ENCODE results near the gene TRIP6.

TRIP6 gene

DNA sequence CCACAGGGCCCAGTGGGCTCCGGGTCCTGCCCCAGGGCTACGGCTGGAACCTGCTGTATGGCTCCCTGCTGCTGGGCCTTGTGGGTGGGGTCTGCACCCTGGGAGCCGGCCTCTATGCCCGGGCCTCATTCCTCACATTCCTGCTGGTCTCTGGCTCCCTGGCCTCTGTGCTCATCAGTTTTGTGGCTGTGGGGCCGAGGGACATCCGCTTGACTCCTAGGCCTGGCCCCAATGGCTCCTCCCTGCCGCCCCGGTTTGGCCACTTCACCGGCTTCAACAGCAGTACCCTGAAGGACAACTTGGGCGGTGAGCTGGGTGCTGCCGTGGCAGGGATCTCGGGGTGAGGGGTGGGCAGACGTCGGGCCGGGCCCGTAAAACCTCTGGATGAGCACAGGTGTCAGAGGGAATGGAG is 10.3 kb upstream of the TRIP6 start:
- no peaks in the 10 kb centered on the region for H3K27me3 Mint-ChIP-seq
- H3K36me3 Mint-ChIP-seq: peaks cover 4% of the 10 kb centered on the region
- no peaks in the 10 kb centered on the region for H3K9me3 Mint-ChIP-seq (ENCODE audit: low read depth)
- H3K4me1 Mint-ChIP-seq (ENCODE audit: low read depth): peaks cover 10% of the 10 kb centered on the region
- H3K4me3 Mint-ChIP-seq: no peak overlapping the region
- no peak overlapping the region for H3K27ac Mint-ChIP-seq

- Mint-ChIP-seq H3K27ac (no peak overlapping the region), H3K4me1 (ENCODE audit: low read depth) (peaks cover 1% of the 10 kb centered on the region), H3K4me3 (no peak overlapping the region), H3K9me3 (ENCODE audit: low read depth) (no peaks in the 10 kb centered on the region), H3K27me3 (no peaks in the 10 kb centered on the region), H3K36me3 (peaks cover 7% of the 10 kb centered on the region)
These were observed 7.3 kb upstream of the TRIP6 start for GRCh38 chr7:100859856-100860255.

- Mint-ChIP-seq H3K4me3 (no peak overlapping the region), H3K36me3 (peaks cover 7% of the 10 kb centered on the region), H3K27me3 (no peaks in the 10 kb centered on the region), H3K9me3 (ENCODE audit: low read depth) (no peaks in the 10 kb centered on the region), H3K4me1 (ENCODE audit: low read depth) (peaks cover 5% of the 10 kb centered on the region), H3K27ac (no peak overlapping the region)
These were observed 6.2 kb upstream of the TRIP6 start for GRCh38 chr7:100860702-100861615.

- Mint-ChIP-seq H3K9me3 (ENCODE audit: low read depth) (no peaks in the 10 kb centered on the region), H3K27ac (no peak overlapping the region), H3K36me3 (peaks cover 7% of the 10 kb centered on the region), H3K4me3 (no peak overlapping the region), H3K27me3 (no peaks in the 10 kb centered on the region), H3K4me1 (ENCODE audit: low read depth) (peaks cover 5% of the 10 kb centered on the region)
These were observed 5.6 kb upstream of the TRIP6 start for GRCh38 chr7:100861616-100861985.

- H3K27me3 Mint-ChIP-seq: no peaks in the 10 kb centered on the region
- no peaks in the 10 kb centered on the region for H3K9me3 Mint-ChIP-seq (ENCODE audit: low read depth)
- H3K36me3 Mint-ChIP-seq: peaks cover 7% of the 10 kb centered on the region
- peaks cover 12% of the 10 kb centered on the region for H3K4me1 Mint-ChIP-seq (ENCODE audit: low read depth)
- no peak overlapping the region for H3K4me3 Mint-ChIP-seq
- H3K27ac Mint-ChIP-seq: no peak overlapping the region
These were observed 3.7 kb upstream of the TRIP6 start for GRCh38 chr7:100863406-100863950.

DNA sequence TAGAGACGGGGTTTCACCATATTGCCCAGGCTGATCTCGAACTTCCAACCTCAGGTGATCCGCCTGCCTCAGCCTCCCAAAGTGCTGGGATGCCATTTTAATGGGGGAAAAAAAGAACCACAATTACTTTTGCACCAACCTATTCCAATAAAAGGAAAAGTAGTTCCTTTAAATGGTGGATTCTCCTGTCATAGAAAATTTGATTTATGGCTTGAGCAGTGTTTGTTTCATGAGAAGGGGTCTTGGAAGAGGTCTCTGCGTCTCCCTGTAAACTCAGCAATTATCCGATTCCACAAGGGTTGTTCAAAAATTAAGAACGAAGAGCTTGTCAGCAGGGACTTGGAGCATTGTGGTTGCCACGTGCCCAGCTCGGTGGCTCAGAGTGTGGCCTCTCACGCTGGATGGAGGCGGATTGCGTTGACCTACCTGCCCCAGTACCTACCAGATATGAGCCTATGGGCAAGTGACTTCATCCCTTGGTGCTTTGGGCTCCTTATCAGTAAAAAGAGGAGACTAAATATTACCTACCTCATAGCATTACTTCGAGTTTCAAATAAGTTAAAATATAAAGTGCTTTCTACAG is 2.8 kb upstream of the TRIP6 start:
- Mint-ChIP-seq H3K4me3 (no peak overlapping the region), H3K4me1 (ENCODE audit: low read depth) (peaks cover 12% of the 10 kb centered on the region), H3K9me3 (ENCODE audit: low read depth) (no peaks in the 10 kb centered on the region), H3K36me3 (peaks cover 7% of the 10 kb centered on the region), H3K27me3 (no peaks in the 10 kb centered on the region), H3K27ac (peak overlapping the region; percentile 22)

- H3K27me3 Mint-ChIP-seq: no peaks in the 10 kb centered on the region
- peaks cover 12% of the 10 kb centered on the region for H3K4me1 Mint-ChIP-seq (ENCODE audit: low read depth)
- peaks cover 3% of the 10 kb centered on the region for H3K36me3 Mint-ChIP-seq
- H3K27ac Mint-ChIP-seq: peak overlapping the region; percentile 54
- H3K4me3 Mint-ChIP-seq: peak overlapping the region; percentile 49
- no peaks in the 10 kb centered on the region for H3K9me3 Mint-ChIP-seq (ENCODE audit: low read depth)
These were observed 1.7 kb upstream of the TRIP6 start for GRCh38 chr7:100865372-100865911.

DNA sequence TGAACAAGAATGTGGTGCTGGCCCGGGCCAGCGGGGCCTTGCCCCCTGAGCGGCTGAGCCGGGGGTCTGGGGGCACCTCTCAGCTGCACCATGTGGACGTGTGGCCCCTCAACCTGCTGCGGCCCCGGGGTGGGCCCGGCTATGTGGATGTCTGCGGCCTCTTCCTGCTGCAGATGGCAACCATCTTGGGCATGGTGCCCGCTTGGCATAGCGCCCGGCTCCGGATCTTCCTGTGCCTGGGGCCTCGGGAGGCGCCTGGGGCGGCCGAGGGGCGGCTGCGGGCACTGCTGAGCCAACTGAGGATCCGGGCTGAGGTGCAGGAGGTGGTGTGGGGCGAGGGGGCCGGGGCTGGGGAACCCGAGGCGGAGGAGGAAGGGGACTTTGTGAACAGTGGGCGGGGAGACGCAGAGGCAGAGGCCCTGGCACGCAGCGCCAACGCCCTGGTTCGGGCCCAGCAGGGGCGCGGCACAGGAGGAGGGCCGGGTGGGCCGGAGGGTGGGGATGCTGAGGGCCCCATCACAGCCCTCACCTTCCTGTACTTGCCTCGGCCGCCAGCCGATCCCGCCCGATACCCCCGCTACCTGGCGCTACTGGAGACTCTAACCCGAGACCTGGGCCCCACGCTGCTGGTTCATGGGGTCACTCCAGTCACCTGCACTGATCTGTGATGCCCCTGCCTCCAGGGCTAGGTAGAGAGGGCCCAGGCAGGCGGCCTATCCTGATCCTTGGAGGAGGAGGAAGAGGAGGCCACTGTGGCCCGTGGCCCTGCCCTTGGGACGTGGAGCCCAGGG is 1.1 kb upstream of the TRIP6 start:
- Mint-ChIP-seq H3K4me1 (ENCODE audit: low read depth) (peaks cover 12% of the 10 kb centered on the region), H3K9me3 (ENCODE audit: low read depth) (no peaks in the 10 kb centered on the region), H3K36me3 (peaks cover 3% of the 10 kb centered on the region), H3K27ac (peak overlapping the region; percentile 95), H3K27me3 (no peaks in the 10 kb centered on the region), H3K4me3 (peak overlapping the region; percentile 93)

DNA sequence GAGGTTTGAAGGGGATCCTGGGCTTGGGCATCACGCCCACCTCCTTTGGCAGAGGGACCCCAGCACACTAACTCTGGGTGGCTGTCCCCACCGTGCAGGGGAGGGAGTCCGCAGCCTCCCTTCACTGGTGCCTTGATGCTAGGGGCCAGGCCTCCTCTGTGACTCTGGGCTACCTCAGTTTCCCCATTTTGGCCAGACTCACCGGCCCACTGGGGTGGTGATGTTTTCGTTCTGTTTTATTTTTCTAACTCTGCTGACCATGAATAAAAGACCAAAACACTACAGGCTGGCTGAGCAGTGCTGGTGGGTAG is 503 bp upstream of the TRIP6 start:
- Mint-ChIP-seq H3K9me3 (ENCODE audit: low read depth) (no peaks in the 10 kb centered on the region), H3K4me3 (peak overlapping the region; percentile 93), H3K4me1 (ENCODE audit: low read depth) (peaks cover 12% of the 10 kb centered on the region), H3K27ac (peak overlapping the region; percentile 95), H3K36me3 (peaks cover 5% of the 10 kb centered on the region), H3K27me3 (no peaks in the 10 kb centered on the region)

DNA sequence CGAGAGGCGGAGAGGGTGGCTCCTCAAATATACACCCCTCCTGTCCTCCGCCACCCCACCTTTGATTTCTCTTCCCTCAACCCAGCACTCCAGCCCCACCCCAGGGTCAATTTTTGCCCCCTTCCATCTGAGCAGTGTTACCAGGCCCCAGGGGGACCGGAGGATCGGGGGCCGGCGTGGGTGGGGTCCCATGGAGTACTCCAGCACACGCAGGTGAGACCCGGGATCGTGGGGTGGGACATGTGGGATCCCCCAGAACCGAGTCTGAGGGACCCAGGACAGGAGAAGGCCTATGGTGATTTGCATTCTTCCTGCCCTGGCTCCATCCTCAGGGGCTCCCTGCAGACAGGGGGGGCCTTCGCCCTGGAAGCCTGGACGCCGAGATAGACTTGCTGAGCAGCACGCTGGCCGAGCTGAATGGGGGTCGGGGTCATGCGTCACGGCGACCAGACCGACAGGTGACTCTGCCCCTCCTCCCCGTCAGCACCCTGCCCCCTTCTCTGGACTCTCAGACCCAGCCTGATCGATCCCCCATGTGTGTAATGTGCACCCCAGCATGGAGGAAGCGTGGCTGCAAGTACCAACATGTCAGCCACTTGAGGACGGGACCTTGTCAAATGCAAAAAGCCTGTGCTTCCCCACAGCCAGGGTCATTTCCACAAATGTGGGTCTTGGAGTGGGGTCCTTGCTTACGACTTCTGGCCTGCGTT is 744 bp downstream of the TRIP6 start:
- Mint-ChIP-seq H3K27me3 (no peaks in the 10 kb centered on the region), H3K4me1 (ENCODE audit: low read depth) (peaks cover 12% of the 10 kb centered on the region), H3K9me3 (ENCODE audit: low read depth) (no peaks in the 10 kb centered on the region), H3K4me3 (peak overlapping the region; percentile 78), H3K36me3 (peaks cover 9% of the 10 kb centered on the region), H3K27ac (peak overlapping the region; percentile 78)

- H3K27me3 Mint-ChIP-seq: no peaks in the 10 kb centered on the region
- H3K4me1 Mint-ChIP-seq (ENCODE audit: low read depth): peaks cover 36% of the 10 kb centered on the region
- peak overlapping the region; percentile 96 for H3K27ac Mint-ChIP-seq
- H3K9me3 Mint-ChIP-seq (ENCODE audit: low read depth): no peaks in the 10 kb centered on the region
- H3K4me3 Mint-ChIP-seq: peak overlapping the region; percentile 97
- H3K36me3 Mint-ChIP-seq: peaks cover 13% of the 10 kb centered on the region
These were observed 6.6 kb downstream of the TRIP6 start for GRCh38 chr7:100873599-100874299.

DNA sequence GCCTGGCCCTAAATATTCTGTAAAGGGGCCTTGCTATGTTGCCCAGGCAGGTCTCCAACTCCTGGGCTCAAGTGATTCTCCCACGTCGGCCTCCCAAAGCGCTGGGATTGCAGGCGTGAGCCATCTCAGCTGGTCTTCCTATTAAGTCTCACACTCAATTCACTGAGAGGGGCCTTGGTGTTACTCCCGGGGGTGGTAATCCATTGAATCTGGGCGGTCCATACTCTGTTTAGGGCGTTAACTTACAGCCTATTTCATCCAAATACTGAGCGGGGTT is 7.1 kb downstream of the TRIP6 start:
- peak overlapping the region; percentile 96 for H3K27ac Mint-ChIP-seq
- H3K27me3 Mint-ChIP-seq: no peaks in the 10 kb centered on the region
- peaks cover 13% of the 10 kb centered on the region for H3K36me3 Mint-ChIP-seq
- peaks cover 41% of the 10 kb centered on the region for H3K4me1 Mint-ChIP-seq (ENCODE audit: low read depth)
- H3K9me3 Mint-ChIP-seq (ENCODE audit: low read depth): no peaks in the 10 kb centered on the region
- peak overlapping the region; percentile 97 for H3K4me3 Mint-ChIP-seq

- Mint-ChIP-seq H3K4me1 (ENCODE audit: low read depth) (peaks cover 46% of the 10 kb centered on the region), H3K27ac (peak within 1 kb of the TSS; percentile 96), H3K9me3 (ENCODE audit: low read depth) (no peaks in the 10 kb centered on the region), H3K36me3 (peaks cover 13% of the 10 kb centered on the region), H3K27me3 (no peaks in the 10 kb centered on the region), H3K4me3 (peak within 1 kb of the TSS; percentile 97)
These were observed 7.6 kb downstream of the TRIP6 start, which contains the start of gene SRRT for GRCh38 chr7:100874577-100875355. Gene SRRT, plus strand, starts transcription at chr7:100875103. Its CDS starts 488 bp downstream, at chr7:100875591.
